HepG2 (cell line): ENCODE data around the gene ZBTB7B. TPM values are rescaled to one million over a fixed set of nuclear protein-coding genes. Genes with fewer than 3 reads are reported as not detected.

Experiments
- ATF7-NPFF ChIP-seq: sonication (generic); formaldehyde crosslinking; IDR thresholded peaks from 2 replicates; pipeline ENCODE4 v1.8.1; 2023; ENCODE audit warnings: mild to moderate bottlenecking, low read depth, missing genetic modification reagents, moderate library complexity
- CBX5 ChIP-seq: sonication (generic); formaldehyde crosslinking; IDR thresholded peaks from 2 replicates; pipeline ENCODE4 v1.4.0; 2020; ENCODE audit warnings: missing genetic modification reagents, borderline replicate concordance
- CC2D1A ChIP-seq: sonication (generic); formaldehyde crosslinking; IDR thresholded peaks from 2 replicates; pipeline ENCODE4 v1.8.1; 2023; ENCODE audit warnings: mild to moderate bottlenecking, missing genetic modification reagents
- FOXC1 ChIP-seq: sonication (generic); formaldehyde crosslinking; IDR thresholded peaks from 2 replicates; pipeline ENCODE4 v1.8.0; 2022; ENCODE audit warnings: mild to moderate bottlenecking, missing genetic modification reagents, borderline replicate concordance
- GTF2F1 ChIP-seq: fragments of 150-350 bp; IDR thresholded peaks from 2 replicates; pipeline ENCODE4 v1.6.1; 2014; ENCODE audit warnings: low read length
- HMGA1 ChIP-seq: sonication (generic); formaldehyde crosslinking; conservative IDR thresholded peaks from 2 replicates; pipeline ENCODE4 v1.4.0; 2020; ENCODE audit warnings: missing genetic modification reagents
- JUNB ChIP-seq: sonication (generic); formaldehyde crosslinking; IDR thresholded peaks from 2 replicates; pipeline ENCODE4 v1.8.0; 2022; ENCODE audit warnings: missing genetic modification reagents, mild to moderate bottlenecking, borderline replicate concordance
- SATB2 ChIP-seq: sonication (generic); formaldehyde crosslinking; IDR thresholded peaks from 2 replicates; pipeline ENCODE4 v1.5.0; 2020; ENCODE audit warnings: missing genetic modification reagents
- TCF12 ChIP-seq, 2 experiments: fragments of 450-650 bp in 1 of 2; sonication (generic) in 1 of 2; formaldehyde crosslinking in 1 of 2; IDR thresholded peaks; 2 replicates each; pipeline versions ENCODE4 v1.6.1 to v1.8.0; 2017 to 2022; ENCODE audit warnings: antibody characterized with exemption in 1 of 2, mild to moderate bottlenecking in 1 of 2, missing genetic modification reagents in 1 of 2, moderate library complexity in 1 of 2
- ZNF12 ChIP-seq: sonication (generic); formaldehyde crosslinking; IDR thresholded peaks from 2 replicates; pipeline ENCODE4 v1.5.0; 2020; ENCODE audit warnings: missing genetic modification reagents
- ZNF225 ChIP-seq: sonication (generic); formaldehyde crosslinking; IDR thresholded peaks from 2 replicates; pipeline ENCODE4 v1.4.0; 2020; ENCODE audit warnings: mild to moderate bottlenecking, missing genetic modification reagents
- ZNF34 ChIP-seq: sonication (generic); formaldehyde crosslinking; IDR thresholded peaks from 2 replicates; pipeline ENCODE4 v1.4.0; 2020; ENCODE audit warnings: mild to moderate bottlenecking, missing genetic modification reagents, borderline replicate concordance
- ZNF563 ChIP-seq: sonication (generic); formaldehyde crosslinking; IDR thresholded peaks from 2 replicates; pipeline ENCODE4 v1.8.0; 2022; ENCODE audit warnings: mild to moderate bottlenecking, moderate library complexity, missing genetic modification reagents
- ZNF782 ChIP-seq: sonication (generic); formaldehyde crosslinking; IDR thresholded peaks from 2 replicates; pipeline ENCODE4 v1.4.0; 2020; ENCODE audit warnings: missing genetic modification reagents, mild to moderate bottlenecking, borderline replicate concordance
- ZNF816 ChIP-seq: sonication (generic); formaldehyde crosslinking; IDR thresholded peaks from 2 replicates; pipeline ENCODE4 v1.8.0; 2022; ENCODE audit warnings: missing genetic modification reagents, mild to moderate bottlenecking, borderline replicate concordance
- ZNF839 ChIP-seq: sonication (generic); formaldehyde crosslinking; IDR thresholded peaks from 2 replicates; pipeline ENCODE4 v1.4.0; 2020; ENCODE audit warnings: missing genetic modification reagents, mild to moderate bottlenecking, borderline replicate concordance
- polyA plus RNA-seq, 8 experiments: library from polyadenylated mRNA; depleted of rRNA in 3 of 8; stranded (reverse) in 7 of 8; unstranded in 1 of 8; fragments of >200 nt; fragmentation: Illumina TruSeq in 4 of 8; extraction: Trizol in 4 of 8; gene quantifications; 2 replicates each; pipeline versions ENCODE4 v1.2.1 to v1.2.3, GENCODE V29; 2011 to 2016; ENCODE audit warnings: low read depth in 4 of 8, missing spikeins in 1 of 8, mixed read lengths in 1 of 8; ENCODE audit not compliant: insufficient read depth in 1 of 8
- total RNA-seq, 5 experiments: library from RNA; depleted of rRNA; stranded (reverse); fragments of >200 nt; fragmentation: Illumina TruSeq; extraction: Trizol; gene quantifications; 2 replicates each; pipeline ENCODE4 v1.2.3, GENCODE V29; 2016; ENCODE audit warnings: low read depth in 1 of 5
- TF ChIP-seq, protein P1 (sequence below): sonication (generic); formaldehyde crosslinking; IDR thresholded peaks from 2 replicates; pipeline ENCODE4 v1.5.0; 2020; ENCODE audit warnings: missing genetic modification reagents
- TF ChIP-seq, protein P2 (sequence below): sonication (generic); formaldehyde crosslinking; IDR thresholded peaks from 2 replicates; pipeline ENCODE4 v1.8.0; 2022; ENCODE audit warnings: low read depth, missing genetic modification reagents
- TF ChIP-seq, protein P3 (sequence below): sonication (generic); formaldehyde crosslinking; IDR thresholded peaks from 2 replicates; pipeline ENCODE4 v1.4.0; 2020; ENCODE audit warnings: low read depth, missing genetic modification reagents
- TF ChIP-seq, protein P4 (sequence below): sonication (generic); formaldehyde crosslinking; IDR thresholded peaks from 2 replicates; pipeline ENCODE4 v1.4.0; 2020; ENCODE audit warnings: mild to moderate bottlenecking, missing genetic modification reagents, borderline replicate concordance
- TF ChIP-seq, protein P5 (sequence below): sonication (generic); formaldehyde crosslinking; IDR thresholded peaks from 2 replicates; pipeline ENCODE4 v1.4.0; 2020; ENCODE audit warnings: mild to moderate bottlenecking, missing genetic modification reagents

Gene ZBTB7B
- total and polyA plus RNA-seq, 2 of the 13 experiments (the other 11 are each of a cell fraction or from before 2014, with no cell fraction given): 15.5 to 17.5 TPM

DNA sequence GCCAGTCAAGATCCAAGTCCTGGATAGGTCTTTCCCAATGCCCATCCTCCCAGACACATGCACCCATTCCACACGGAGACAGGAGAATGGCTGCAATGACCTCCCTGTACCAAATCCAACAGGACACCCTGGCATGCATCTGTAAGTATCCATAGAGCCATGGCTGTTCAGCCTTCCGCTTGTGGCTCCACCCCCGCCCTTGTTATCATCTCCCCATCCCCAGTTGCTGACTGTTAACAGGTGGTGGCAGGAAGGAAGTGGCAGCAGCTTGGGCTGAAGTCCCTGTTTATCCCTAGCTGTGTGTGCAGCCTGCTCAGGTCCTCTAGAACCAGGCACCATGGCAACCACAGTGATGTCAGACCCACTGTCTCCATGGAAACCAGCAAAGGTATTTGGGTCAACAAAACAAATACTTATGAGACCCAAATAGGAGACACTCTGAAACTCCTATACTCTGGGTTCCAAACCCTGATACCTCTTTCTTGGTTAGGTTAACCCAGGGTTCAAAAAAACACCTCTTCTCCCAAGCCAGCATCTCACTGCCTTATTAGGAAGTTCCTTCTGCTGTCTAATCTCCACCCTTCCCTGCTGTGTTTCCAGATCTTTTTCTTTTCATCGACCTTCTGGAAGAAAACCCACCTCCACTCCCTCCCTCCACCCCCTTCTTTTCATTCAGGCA, 47.4 kb upstream of the ZBTB7B start (continued):
- TF ChIP-seq TCF12 (IDR thresholded peaks at IDR 0.05): no peak
- no peak for TF ChIP-seq TCF12 (CRISPR knock-in tag; IDR thresholded peaks at IDR 0.05)
- no peak for TF ChIP-seq CC2D1A
- TF ChIP-seq ZNF563 (CRISPR knock-in tag): no peak
- TF ChIP-seq SATB2 (CRISPR knock-in tag): no peak
- TF ChIP-seq JUNB (CRISPR knock-in tag): no peak
- TF ChIP-seq ZNF816 (CRISPR knock-in tag): 0 out of 2 replicates have a peak, but pooled peaks have one; percentile 23
- TF ChIP-seq, protein P1, sequence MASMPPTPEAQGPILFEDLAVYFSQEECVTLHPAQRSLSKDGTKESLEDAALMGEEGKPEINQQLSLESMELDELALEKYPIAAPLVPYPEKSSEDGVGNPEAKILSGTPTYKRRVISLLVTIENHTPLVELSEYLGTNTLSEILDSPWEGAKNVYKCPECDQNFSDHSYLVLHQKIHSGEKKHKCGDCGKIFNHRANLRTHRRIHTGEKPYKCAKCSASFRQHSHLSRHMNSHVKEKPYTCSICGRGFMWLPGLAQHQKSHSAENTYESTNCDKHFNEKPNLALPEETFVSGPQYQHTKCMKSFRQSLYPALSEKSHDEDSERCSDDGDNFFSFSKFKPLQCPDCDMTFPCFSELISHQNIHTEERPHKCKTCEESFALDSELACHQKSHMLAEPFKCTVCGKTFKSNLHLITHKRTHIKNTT: no peak
- TF ChIP-seq, protein P2, sequence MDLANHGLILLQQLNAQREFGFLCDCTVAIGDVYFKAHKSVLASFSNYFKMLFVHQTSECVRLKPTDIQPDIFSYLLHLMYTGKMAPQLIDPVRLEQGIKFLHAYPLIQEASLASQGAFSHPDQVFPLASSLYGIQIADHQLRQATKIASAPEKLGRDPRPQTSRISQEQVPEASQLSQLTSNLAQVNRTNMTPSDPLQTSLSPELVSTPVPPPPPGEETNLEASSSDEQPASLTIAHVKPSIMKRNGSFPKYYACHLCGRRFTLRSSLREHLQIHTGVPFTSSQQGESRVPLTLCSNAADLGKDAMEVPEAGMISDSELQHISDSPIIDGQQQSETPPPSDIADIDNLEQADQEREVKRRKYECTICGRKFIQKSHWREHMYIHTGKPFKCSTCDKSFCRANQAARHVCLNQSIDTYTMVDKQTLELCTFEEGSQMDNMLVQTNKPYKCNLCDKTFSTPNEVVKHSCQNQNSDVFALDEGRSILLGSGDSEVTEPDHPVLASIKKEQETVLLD (CRISPR knock-in tag): no peak
- TF ChIP-seq, protein P3, sequence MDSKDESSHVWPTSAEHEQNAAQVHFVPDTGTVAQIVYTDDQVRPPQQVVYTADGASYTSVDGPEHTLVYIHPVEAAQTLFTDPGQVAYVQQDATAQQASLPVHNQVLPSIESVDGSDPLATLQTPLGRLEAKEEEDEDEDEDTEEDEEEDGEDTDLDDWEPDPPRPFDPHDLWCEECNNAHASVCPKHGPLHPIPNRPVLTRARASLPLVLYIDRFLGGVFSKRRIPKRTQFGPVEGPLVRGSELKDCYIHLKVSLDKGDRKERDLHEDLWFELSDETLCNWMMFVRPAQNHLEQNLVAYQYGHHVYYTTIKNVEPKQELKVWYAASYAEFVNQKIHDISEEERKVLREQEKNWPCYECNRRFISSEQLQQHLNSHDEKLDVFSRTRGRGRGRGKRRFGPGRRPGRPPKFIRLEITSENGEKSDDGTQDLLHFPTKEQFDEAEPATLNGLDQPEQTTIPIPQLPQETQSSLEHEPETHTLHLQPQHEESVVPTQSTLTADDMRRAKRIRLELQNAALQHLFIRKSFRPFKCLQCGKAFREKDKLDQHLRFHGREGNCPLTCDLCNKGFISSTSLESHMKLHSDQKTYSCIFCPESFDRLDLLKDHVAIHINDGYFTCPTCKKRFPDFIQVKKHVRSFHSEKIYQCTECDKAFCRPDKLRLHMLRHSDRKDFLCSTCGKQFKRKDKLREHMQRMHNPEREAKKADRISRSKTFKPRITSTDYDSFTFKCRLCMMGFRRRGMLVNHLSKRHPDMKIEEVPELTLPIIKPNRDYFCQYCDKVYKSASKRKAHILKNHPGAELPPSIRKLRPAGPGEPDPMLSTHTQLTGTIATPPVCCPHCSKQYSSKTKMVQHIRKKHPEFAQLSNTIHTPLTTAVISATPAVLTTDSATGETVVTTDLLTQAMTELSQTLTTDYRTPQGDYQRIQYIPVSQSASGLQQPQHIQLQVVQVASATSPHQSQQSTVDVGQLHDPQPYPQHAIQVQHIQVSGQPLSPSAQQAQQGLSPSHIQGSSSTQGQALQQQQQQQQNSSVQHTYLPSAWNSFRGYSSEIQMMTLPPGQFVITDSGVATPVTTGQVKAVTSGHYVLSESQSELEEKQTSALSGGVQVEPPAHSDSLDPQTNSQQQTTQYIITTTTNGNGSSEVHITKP (CRISPR knock-in tag): peak; percentile 49; the same call in 1 of the 2 replicates
- TF ChIP-seq FOXC1 (CRISPR knock-in tag): no peak
- TF ChIP-seq CBX5: no peak
- TF ChIP-seq, protein P4, sequence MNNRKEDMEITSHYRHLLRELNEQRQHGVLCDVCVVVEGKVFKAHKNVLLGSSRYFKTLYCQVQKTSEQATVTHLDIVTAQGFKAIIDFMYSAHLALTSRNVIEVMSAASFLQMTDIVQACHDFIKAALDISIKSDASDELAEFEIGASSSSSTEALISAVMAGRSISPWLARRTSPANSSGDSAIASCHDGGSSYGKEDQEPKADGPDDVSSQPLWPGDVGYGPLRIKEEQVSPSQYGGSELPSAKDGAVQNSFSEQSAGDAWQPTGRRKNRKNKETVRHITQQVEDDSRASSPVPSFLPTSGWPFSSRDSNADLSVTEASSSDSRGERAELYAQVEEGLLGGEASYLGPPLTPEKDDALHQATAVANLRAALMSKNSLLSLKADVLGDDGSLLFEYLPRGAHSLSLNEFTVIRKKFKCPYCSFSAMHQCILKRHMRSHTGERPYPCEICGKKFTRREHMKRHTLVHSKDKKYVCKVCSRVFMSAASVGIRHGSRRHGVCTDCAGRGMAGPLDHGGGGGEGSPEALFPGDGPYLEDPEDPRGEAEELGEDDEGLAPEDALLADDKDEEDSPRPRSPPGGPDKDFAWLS: no peak
- TF ChIP-seq ZNF225 (CRISPR knock-in tag): no peak
- no peak for TF ChIP-seq ZNF12 (CRISPR knock-in tag)
- no peak for TF ChIP-seq HMGA1 (CRISPR knock-in tag)
- no peak for TF ChIP-seq ZNF839 (CRISPR knock-in tag)
- no peak for TF ChIP-seq ZNF34
- no peak for TF ChIP-seq GTF2F1
- no peak for TF ChIP-seq ZNF782 (CRISPR knock-in tag)
- TF ChIP-seq, protein P5, sequence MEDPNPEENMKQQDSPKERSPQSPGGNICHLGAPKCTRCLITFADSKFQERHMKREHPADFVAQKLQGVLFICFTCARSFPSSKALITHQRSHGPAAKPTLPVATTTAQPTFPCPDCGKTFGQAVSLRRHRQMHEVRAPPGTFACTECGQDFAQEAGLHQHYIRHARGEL (CRISPR knock-in tag): no peak
- no peak for TF ChIP-seq ATF7-NPFF (CRISPR knock-in tag)
